T follicular helper cell (primary cell): ENCODE results near the gene CPHXL.

Experiments used
- DNase-seq: peaks from one replicate; pipeline ENCODE4 v3.0.0-alpha.2; 2020; ENCODE audit warnings: low read depth
- total RNA-seq, 2 experiments: gene quantifications; one replicate each; lab custom pipeline; 2026; lab: John Stamatoyannopoulos, UW

The CPHXL gene
- total RNA-seq, result 0 reads per million in 2 experiments

DNA sequence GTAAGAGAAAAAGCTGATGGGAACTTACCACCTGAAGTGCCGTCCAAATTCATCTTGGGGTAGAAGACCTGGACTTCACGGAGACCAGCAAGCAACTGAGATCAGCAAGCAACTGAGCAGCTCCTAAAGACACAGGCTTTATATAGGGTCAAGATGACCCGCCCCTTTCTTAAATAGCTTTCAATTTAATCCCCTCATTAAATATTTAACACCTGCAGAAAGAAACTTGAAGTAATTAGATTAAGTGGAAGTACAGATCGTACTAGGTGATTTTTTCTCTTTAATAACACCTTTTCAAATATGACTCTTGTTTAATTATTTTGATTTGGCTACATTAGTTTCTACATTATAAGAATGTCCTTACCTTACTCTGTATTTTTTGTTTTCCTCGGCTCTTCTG lies at the start of gene CPHXL:
CPHXL (minus strand) TSS at position 101 of the 400 bp plus-strand sequence; CDS start at position 53, 48 bp downstream.
- DNase-seq, result no peak

DNA sequence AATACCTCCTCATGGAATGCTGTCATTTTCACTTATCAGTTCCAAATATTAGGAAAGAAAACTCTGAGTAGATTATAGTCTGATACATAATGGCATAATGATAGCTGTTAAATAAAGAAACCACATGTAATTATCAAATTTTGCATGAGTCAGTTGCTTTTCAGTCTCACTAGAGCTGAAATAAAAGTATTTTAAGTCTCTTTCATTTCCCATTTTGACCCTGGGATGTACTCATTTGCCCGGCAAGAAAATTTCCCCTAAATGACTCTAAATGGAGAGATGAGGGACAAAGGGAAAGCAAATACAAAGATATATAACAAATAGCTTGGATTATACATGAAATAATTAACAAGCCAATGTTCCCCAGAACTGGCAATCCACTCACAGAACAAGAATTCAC lies 47.9 kb upstream of the CPHXL start:
- no peak for DNase-seq

DNA sequence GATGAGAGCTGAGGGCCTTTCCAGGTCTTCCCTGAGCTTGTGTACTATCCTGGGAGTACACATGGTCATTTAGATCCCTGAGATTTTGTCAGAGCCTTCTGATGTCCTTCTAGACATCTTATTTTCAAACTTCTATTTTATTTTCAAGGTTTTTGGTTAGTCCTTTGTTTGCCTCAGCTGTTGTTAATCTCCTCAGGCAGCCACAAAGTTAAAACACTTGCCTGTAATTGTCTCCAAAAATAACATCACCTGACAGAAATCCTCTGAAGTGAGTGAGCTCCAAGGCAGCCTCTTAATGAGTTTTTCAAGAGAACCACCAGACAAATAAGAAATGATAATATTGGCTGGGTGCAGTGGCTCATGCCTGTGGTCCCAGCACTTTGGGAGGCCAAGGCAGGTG lies 43.8 kb upstream of the CPHXL start:
- no peak for DNase-seq

DNA sequence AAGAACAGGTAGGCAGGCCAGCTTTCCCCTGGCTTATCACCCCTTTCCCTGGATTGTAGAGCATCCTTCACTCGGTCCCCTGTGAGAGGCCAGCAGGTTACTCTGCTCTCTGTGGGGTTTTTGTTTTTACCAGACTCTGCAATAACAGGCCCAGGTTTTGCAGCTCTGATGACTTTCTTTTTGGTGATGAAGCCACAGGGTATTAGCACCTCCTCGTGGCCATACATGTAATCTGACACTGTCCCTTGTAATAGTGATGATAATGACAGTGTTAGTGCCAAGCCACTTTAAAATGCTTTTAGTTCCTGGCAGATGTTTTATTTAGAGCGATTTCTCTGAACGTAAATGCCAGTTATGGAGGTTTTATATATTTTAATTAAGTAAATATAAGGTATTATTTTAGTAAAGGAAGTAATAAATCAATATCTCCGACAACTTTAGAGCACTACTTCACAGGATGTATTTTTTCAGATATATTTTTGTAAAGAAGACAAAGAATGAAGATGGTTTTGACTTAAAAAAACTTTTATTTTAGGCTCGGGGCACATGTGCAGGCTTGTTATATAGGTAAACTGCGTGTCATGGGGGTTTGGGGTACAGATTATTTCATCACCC lies 38.0 kb upstream of the CPHXL start:
- peak; percentile 44 for DNase-seq

DNA sequence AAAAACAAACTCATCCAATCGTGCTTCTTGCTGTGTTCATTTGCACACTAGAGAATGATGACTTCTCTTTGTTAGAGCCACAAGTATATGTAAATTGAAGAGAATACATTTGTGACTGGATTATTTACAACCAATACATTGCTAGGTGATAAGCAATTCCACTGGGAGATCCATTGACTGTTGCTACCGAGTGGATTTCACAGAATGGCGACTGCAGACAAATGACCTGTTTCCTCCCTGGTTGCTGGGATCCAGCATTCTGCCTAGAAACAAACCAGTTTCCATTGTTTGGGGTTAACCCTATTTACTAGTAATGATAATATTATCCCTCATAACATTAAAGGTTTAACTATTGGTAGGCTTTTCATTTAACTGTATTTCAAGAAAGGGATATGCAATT lies 36.9 kb upstream of the CPHXL start:
- DNase-seq, result no peak

DNA sequence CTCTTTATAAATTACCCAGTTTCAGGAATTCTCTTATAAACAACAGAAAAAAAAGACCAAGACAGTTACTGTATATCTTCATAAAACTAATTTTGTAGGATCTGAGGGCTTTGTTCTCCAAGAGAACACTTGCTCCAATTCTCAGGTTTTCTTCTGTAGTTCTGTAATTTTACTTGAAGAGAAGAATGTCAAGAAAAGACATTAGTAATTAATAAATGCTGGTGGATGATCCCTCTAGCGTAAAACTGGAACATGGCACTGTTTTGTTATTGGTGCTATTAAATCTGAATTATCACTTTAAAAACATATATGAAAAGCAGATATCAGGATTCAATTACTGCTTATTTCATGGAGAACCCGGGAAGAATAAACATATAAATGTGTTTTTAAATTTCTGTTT lies 36.5 kb upstream of the CPHXL start:
- DNase-seq, result no peak

DNA sequence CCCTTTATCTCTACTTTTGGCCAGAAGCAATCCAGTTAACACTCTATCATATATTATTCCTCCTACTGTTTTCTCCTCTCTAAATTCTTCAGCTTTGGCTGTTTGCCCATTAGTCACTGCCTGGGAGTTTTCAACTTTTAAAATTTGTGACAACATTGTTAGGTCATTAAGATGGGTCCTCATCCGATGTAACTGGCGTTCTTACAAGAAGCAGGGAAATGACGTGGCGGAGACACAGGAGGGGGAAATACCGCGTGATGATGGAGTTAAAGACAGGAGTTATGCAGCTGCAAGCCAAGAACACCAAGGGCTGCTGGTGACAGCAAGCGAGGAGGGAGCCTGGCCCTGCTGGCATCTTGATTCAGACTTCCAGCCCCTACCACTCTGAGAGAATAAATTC lies 34.8 kb upstream of the CPHXL start:
- no peak for DNase-seq

DNA sequence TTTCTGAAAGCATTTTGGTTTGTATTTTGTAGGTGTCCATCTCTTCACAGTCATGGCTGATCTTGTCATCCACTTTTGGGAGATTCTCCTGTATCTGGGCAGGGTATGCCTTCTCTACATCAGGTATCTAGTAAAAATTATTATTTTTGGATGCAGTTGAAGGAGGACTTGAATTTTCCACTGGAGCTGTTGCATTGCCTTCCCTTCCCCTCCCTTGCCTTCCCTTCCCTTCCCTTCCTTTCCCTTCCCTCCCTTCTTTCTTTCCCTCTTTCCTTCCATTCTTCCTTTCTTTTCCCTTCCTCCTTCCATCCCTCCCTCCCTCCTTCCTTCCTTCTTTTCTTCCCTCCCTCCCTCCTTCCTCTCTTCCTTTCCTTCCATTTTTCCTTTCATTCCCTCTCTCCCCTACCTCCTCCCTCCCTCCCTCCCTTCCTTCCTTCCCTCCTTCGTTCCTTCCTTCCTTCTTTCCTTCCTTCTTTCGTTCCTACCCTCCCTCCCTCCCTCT lies 33.8 kb upstream of the CPHXL start:
- DNase-seq, result no peak

DNA sequence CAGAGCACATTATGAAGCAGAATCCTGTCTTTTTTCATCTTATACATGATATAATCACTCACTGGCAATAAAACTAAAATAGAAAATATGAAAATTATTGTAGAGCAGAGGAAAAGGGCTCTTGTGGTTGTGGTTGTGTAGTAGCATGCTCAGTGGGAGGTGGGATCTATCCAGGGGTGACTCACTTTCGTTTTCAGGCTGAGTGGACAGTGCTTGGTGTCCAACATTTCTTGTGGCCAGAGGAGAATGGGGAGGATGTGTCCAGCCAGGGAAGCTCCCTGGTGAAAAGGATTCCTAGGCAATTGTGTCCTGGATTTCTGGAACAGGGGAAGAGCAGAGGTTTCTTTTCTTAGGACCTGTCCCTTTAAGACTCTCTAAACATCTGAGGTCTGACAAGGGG lies 31.9 kb upstream of the CPHXL start:
- DNase-seq, result no peak

DNA sequence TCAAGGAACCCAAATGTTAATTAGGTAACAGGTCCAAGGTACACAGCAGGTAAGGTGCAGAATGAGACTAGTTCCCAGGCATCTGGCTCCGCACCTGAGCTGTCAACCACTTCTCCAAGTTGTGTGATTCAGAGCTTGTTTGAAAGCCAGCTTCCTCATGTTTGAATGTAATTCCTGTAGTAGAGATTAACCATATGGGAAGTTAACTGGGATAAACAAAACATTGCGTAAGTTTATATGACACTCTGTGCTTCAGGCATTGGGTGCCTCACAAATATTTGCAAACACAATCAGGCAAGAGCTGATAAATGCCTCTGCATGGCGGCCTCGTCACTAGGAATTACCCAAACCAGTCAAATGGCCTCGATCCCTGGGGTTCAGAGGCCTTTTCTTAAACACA lies 27.9 kb upstream of the CPHXL start:
- DNase-seq, result no peak

DNA sequence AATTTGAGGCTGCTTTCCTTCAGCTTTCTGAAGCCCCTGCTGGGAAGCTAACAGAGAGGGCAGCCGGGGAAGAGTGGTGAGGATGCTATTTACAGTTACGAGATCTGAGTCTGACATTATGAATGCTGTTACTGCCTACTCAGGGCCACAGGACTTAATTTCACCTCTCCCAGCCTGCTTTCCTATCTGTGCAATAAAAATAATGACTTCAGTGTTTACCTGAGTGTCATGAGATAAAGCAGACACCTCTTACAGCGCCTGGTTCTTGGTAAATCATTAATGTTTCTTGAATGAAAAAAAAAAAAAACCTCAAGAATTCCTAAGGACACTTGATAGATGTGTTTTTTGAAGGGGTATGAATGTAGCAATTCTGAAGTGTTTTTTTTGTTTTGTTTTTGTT lies 24.2 kb upstream of the CPHXL start:
- DNase-seq, result no peak

DNA sequence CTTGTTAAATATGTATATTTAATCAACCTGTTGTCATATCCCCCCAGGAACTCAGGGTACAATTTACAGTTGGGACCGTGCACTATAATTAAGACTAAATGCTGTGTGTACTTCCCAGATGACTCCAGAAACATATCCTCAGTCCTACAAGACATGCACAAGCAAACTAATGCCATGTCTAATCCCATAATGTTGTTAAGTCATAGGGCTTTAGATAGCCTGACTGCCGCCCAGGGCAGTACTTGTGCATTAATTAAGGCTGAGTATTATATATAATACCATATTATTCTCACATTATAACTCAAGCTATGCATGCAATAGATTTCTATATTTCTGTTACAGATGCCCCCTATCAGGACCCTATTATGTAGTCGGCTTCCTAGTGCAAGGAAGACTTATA lies 20.1 kb upstream of the CPHXL start:
- DNase-seq, result no peak

DNA sequence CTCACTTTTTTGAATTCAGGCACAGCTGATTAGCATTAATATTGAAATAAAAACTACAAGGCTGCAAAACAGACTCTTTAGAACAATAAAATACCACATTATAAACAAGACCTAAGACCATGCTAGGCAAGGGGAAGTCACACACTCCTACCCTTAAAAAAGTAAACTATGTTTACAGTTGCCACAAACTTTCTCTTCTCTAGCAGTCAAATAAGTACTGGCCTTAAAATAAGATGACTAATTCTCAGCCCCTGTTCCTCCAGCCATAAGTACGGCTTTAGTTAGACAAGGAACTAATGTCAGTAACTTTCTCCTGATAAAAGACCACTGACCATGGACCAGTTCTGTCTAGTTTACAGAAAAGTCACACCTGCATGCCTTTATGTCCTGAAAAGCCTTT lies 19.5 kb upstream of the CPHXL start:
- DNase-seq, result no peak

DNA sequence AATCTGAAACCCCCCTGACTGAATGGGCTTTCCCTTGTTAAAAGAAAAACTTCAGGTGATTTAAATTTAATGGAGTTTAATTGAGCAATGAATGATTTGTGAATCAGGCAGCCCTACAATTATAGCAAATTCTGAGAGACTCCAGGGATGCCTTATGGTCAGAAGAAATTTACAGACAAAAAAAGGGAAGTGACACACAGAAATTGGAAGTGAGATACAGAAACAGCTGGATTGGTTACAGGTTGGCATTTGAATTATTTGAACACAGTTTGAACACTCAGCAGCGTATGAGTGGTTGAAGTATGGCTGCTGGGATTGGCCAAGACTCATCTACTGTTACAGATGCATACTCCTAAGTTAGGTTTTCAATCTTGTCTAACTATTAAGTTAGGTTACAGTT lies 19.0 kb upstream of the CPHXL start:
- DNase-seq, result no peak

DNA sequence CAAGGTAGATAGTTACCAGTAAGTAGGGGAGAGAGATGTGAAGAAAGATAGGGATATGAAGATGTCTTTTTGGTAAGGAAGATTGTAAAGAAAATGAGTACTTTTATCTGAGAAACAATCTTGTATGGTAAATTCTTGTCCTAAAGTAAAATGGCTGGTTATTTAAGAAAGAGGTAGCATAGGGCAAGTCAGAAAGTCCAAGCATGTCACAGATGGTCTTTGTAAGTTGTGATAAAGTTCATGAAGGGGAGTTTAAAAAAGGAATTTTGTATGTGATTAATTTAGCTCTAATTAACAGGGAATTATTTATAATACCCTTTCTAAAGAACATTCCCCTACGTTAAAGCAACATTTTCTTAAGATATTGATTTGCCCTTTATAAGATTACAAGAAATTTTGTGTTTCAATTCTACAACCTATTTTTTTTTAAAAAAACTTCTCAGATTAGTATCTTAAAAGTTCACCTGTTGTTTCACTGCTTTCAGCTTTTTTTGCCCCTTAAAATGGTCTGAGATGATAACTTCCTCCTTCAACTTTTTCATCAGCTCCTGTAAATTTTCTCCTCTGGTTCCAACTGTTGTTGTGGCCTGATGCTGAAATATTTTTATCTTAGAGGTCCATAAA lies 16.2 kb upstream of the CPHXL start:
- no peak for DNase-seq

DNA sequence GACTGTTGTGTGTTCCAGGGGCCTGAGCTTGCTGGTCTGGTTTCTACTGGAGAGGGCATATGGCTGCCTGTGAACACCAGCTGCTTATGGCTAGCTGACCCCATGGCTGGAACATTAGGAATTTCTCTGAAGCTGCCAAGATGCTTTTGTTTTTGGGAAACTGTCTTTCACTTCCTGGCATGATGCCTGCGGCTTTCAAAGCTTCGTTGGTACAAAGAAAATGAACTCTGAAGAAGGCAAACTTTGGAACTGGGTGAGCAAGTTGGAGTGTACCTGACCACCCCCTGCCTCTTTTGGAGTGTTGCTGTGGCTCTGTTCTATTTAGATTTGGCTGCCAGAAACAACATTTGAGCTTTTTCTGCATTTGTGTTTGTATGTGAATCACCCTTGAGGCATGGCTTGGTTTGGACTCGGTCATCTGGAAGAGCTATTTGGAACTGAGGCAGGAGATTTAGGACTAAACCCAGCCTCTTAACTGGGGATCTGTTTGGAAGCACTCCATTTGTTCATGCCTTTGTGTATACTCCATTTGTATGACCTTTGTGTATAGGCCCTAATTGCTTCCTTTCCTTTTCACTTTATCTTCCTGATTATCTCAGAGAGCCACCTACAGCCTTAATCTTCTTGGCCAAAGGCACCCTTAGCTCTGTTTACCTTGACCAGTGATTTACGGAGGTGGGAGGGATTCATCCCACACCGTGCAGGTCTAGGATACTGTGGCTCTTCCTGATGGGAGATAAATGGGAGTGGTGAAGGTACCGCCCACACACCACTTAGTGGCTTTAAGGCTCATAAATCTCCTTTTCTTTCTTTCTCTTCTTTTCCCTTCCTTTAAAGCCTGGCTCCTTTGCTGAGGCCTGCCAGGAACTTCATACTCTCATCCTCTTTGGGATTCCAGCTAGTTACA lies 7.3 kb upstream of the CPHXL start:
- DNase-seq, result no peak

DNA sequence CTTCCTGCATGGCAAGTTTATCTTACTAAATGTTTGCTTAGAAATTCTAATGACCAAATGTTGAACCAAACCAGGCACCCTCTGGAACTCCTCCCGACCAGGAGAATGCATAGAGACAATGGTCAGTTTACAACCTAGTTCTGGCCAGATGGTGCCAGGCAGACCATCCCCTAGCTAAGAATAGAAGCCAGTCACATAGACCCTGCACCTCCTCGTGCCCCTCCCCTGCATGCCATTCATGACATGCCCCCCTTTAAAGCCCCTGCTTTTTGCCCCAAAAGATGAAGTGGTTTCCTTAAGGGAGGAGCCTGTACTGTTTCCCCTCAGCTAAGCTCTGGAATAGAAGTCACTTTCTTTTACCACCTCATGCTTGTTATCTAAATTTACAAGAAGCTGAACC lies 6.6 kb upstream of the CPHXL start:
- no peak for DNase-seq

DNA sequence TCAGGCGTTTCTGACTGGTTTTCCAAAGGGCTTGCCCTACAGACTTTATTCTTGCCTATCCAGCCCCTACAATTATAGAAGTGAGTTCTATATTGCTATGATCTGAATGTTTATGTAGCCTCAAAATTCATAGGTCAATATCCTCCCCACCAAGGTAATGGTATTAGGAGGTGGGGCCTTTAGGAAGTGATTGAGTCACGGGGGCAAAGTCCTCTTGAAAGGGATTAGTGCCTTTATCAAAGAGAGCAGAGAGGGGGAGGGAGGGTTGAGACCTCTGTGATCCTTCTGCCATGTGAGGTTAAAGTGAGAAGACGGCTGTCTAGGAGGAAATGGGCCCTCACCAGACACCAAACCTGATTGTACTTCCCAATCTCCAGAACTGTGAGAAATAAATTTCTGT lies 931 bp upstream of the CPHXL start:
- DNase-seq, result no peak

DNA sequence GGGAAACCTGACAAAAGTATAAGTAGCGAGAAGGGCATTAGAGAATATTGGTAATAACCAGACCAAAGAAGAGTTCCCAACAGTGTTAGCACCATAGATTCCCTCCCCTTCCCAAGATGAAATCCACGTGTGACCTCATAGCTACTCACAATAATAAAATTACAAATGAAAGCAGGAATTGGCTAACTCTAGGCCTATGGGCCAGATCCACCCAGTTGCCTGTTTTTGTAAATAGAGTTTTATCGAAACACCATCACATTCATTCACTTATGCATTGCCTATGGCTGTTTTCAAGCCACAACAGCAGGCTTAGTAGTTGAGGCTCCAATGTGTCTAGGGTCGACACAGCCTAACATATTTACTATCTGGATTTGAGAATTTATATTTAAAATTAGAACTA lies 7.8 kb downstream of the CPHXL start:
- DNase-seq, result no peak

DNA sequence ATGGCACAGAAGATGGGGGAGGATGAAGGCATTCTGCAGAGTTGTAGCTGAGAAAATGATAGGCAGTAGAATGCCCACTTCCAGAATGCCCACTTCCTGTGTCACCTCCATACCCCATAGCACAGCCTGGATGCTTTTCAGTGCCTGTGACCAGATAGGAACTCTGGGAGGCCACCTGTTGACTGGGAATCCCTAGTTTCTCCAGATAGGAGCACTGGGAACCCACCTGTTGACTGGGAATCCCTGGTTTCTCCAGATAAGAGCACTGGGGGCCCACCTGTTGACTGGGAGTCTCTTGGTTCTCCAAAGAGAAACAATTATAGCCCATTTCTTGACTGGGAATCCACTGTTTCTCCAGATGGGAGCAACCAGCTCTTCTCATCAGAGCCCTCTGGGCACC lies 11.6 kb downstream of the CPHXL start:
- DNase-seq, result no peak

DNA sequence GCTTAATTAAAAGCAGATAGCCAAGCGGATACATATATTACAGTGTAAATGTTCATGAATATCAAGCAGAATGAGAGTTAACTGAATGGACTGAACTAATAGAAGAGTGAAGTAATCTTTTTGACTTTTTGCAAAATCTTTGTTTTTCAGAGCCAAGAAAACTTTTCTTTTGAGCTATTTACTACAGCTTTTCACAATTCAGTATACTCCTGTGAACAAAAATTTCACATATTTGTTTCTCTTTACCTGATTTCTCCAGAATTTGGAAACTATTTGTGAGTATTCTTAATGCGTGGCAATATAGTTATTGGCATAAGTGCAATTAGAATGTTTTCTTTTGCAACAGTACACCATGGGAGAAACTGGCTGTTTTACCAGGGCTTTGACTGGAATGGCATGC lies 15.9 kb downstream of the CPHXL start:
- DNase-seq, result no peak

DNA sequence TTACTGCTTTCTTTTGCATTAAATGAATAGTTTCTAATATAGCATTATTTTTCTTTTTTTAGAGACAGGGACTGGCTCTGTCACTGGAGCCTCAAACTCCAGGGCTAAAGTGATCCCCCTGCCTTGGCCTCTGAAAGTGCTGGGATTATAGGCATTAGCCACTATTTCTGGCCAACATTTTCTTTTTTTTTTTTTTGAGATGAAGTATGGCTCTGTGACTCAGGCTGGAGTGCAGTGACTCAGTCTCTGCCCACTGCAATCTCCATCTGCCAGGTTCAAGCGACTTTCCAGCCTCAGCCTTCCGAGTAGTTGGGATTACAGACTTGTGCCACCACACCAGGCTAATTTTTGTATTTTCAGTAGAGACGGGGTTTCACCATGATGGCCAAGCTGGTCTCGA lies 23.0 kb downstream of the CPHXL start:
- DNase-seq, result no peak

DNA sequence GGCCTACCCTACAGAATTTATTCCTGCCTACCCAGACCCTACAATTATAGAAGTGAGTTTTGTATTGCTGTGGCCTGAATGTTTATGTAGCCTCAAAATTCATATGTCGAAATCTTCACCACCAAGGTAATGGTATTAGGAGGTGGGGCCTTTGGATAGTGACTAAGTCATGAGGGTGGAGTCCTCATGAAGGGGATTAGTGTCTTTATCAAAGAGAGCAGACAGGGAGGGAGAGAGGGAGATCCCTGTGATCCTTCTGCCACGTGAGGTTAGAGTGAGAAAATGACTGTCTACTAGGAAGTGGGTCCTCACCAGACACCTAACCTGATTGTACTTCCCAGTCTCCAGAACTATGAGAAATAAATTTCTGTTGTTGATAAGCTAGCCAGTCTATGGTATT lies 24.0 kb downstream of the CPHXL start:
- no peak for DNase-seq
